B cell (primary cell): ENCODE results near the gene ZBED5.

Source experiments
- EZH2 ChIP-seq: IDR thresholded peaks from 2 replicates; pipeline ENCODE4 v1.6.1; 2012; ENCODE audit warnings: borderline replicate concordance, low read depth, mild to moderate bottlenecking, moderate library complexity, low read length; ENCODE audit not compliant: insufficient read depth, poor library complexity, severe bottlenecking
- TF ChIP-seq, protein P1 (sequence below): fragments of 200-600 bp; IDR thresholded peaks from one replicate; pipeline ENCODE4 v1.8.0; 2022; ENCODE audit warnings: antibody characterized with exemption, mild to moderate bottlenecking

GRCh38 chr11:10809373-10810160 lies 48.3 kb downstream of the ZBED5 start:
- TF ChIP-seq, protein P1, sequence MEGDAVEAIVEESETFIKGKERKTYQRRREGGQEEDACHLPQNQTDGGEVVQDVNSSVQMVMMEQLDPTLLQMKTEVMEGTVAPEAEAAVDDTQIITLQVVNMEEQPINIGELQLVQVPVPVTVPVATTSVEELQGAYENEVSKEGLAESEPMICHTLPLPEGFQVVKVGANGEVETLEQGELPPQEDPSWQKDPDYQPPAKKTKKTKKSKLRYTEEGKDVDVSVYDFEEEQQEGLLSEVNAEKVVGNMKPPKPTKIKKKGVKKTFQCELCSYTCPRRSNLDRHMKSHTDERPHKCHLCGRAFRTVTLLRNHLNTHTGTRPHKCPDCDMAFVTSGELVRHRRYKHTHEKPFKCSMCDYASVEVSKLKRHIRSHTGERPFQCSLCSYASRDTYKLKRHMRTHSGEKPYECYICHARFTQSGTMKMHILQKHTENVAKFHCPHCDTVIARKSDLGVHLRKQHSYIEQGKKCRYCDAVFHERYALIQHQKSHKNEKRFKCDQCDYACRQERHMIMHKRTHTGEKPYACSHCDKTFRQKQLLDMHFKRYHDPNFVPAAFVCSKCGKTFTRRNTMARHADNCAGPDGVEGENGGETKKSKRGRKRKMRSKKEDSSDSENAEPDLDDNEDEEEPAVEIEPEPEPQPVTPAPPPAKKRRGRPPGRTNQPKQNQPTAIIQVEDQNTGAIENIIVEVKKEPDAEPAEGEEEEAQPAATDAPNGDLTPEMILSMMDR, result no peak
- TF ChIP-seq EZH2, result no peak
